Measurements from ENCODE around the gene MTHFR.
A peak's percentile ranks its signal among the peaks of the same experiment; 100 is the strongest.

The MTHFR gene

GRCh38 chr1:11838349-11839272 lies 32.8 kb upstream of the MTHFR start:
- no peak for DNase-seq (ENCODE audit: extremely low read depth, low read depth)
- no peak overlapping the region for H3K4me3 ChIP-seq (replicated peaks; ENCODE audit: low read depth, low read length)
- peak; percentile 100 for TF ChIP-seq CTCF (IDR thresholded peaks at IDR 0.05; ENCODE audit: low read depth, low read length, missing control alignments)

- no peak overlapping the region for H3K4me3 ChIP-seq (replicated peaks; ENCODE audit: low read depth, low read length)
- DNase-seq (ENCODE audit: extremely low read depth, low read depth) = no peak
- no peak for TF ChIP-seq CTCF (IDR thresholded peaks at IDR 0.05; ENCODE audit: low read depth, low read length, missing control alignments)
These were observed 32.1 kb upstream of the MTHFR start for GRCh38 chr1:11837767-11838348.

GRCh38 chr1:11836955-11837766 lies 31.4 kb upstream of the MTHFR start:
- no peak for DNase-seq (ENCODE audit: extremely low read depth, low read depth)
- H3K4me3 ChIP-seq (replicated peaks; ENCODE audit: low read depth, low read length) = no peak overlapping the region

GRCh38 chr1:11835441-11836225 lies 29.9 kb upstream of the MTHFR start:
- DNase-seq (ENCODE audit: extremely low read depth, low read depth) = no peak
- TF ChIP-seq CTCF (IDR thresholded peaks at IDR 0.05; ENCODE audit: low read depth, low read length, missing control alignments) = no peak
- no peak overlapping the region for H3K4me3 ChIP-seq (replicated peaks; ENCODE audit: low read depth, low read length)

More at GRCh38 chr1:11836955-11837766, 31.4 kb upstream of the MTHFR start:
- TF ChIP-seq CTCF (IDR thresholded peaks at IDR 0.05; ENCODE audit: low read depth, low read length, missing control alignments) = no peak

- H3K4me3 ChIP-seq (replicated peaks; ENCODE audit: low read depth, low read length) = no peak overlapping the region
- TF ChIP-seq CTCF (IDR thresholded peaks at IDR 0.05; ENCODE audit: low read depth, low read length, missing control alignments) = no peak
- no peak for DNase-seq (ENCODE audit: extremely low read depth, low read depth)
These were observed 28.1 kb upstream of the MTHFR start for GRCh38 chr1:11833900-11834299.

- no peak for DNase-seq (ENCODE audit: extremely low read depth, low read depth)
- no peak for TF ChIP-seq CTCF (IDR thresholded peaks at IDR 0.05; ENCODE audit: low read depth, low read length, missing control alignments)
- H3K4me3 ChIP-seq (replicated peaks; ENCODE audit: low read depth, low read length) = no peak overlapping the region
These were observed 27.7 kb upstream of the MTHFR start for GRCh38 chr1:11833497-11833896.

Data from HFF-Myc (cell line).